Measurements from ENCODE around the gene CYSTM1.

Gene CYSTM1

GRCh38 chr5:140174465-140175366 is at the start of gene CYSTM1:
TSS of gene CYSTM1 (plus strand) at chr5:140175188. CDS start at chr5:140194466, 19,278 bp downstream.
- peak; percentile 95 for DNase-seq (ENCODE audit: low spot score)

GRCh38 chr5:140125637-140126036 is 49.4 kb upstream of the CYSTM1 start, which contains the start of gene IGIP:
TSS of gene IGIP (plus strand) at chr5:140125937. CDS start at chr5:140128477, 2,540 bp downstream.
- DNase-seq (ENCODE audit: low spot score) = no peak

- DNase-seq (ENCODE audit: low spot score) = no peak
These were observed 48.5 kb upstream of the CYSTM1 start for GRCh38 chr5:140126315-140127012.

- DNase-seq (ENCODE audit: low spot score) = no peak
These were observed 46.6 kb upstream of the CYSTM1 start for GRCh38 chr5:140128376-140128775.

GRCh38 chr5:140130949-140131733 is 43.8 kb upstream of the CYSTM1 start:
- no peak for DNase-seq (ENCODE audit: low spot score)

- peak; percentile 87 for DNase-seq (ENCODE audit: low spot score)
These were observed 43.0 kb upstream of the CYSTM1 start for GRCh38 chr5:140131967-140132409.

GRCh38 chr5:140133514-140134167 is 41.3 kb upstream of the CYSTM1 start:
- DNase-seq (ENCODE audit: low spot score) = no peak

GRCh38 chr5:140134277-140134935 is 40.6 kb upstream of the CYSTM1 start:
- no peak for DNase-seq (ENCODE audit: low spot score)

- DNase-seq (ENCODE audit: low spot score) = no peak
These were observed 39.9 kb upstream of the CYSTM1 start for GRCh38 chr5:140135127-140135526.

GRCh38 chr5:140136624-140137023 is 38.4 kb upstream of the CYSTM1 start:
- DNase-seq (ENCODE audit: low spot score) = no peak

- no peak for DNase-seq (ENCODE audit: low spot score)
These were observed 34.6 kb upstream of the CYSTM1 start for GRCh38 chr5:140140435-140140834.

- DNase-seq (ENCODE audit: low spot score) = no peak
These were observed 33.7 kb upstream of the CYSTM1 start for GRCh38 chr5:140141241-140141640.

- DNase-seq (ENCODE audit: low spot score) = no peak
These were observed 32.7 kb upstream of the CYSTM1 start for GRCh38 chr5:140142246-140142645.

GRCh38 chr5:140142856-140143255 is 32.1 kb upstream of the CYSTM1 start:
- DNase-seq (ENCODE audit: low spot score) = no peak

- DNase-seq (ENCODE audit: low spot score) = no peak
These were observed 31.3 kb upstream of the CYSTM1 start for GRCh38 chr5:140143521-140144258.

GRCh38 chr5:140145256-140145655 is 29.7 kb upstream of the CYSTM1 start:
- no peak for DNase-seq (ENCODE audit: low spot score)

- no peak for DNase-seq (ENCODE audit: low spot score)
These were observed 29.0 kb upstream of the CYSTM1 start for GRCh38 chr5:140145818-140146522.

GRCh38 chr5:140146523-140146842 is 28.5 kb upstream of the CYSTM1 start:
- DNase-seq (ENCODE audit: low spot score) = no peak

GRCh38 chr5:140147460-140147859 is 27.5 kb upstream of the CYSTM1 start:
- no peak for DNase-seq (ENCODE audit: low spot score)

- no peak for DNase-seq (ENCODE audit: low spot score)
These were observed 26.5 kb upstream of the CYSTM1 start for GRCh38 chr5:140148508-140148907.
